Measurements from ENCODE around the gene COL7A1.

COL7A1 gene

DNA sequence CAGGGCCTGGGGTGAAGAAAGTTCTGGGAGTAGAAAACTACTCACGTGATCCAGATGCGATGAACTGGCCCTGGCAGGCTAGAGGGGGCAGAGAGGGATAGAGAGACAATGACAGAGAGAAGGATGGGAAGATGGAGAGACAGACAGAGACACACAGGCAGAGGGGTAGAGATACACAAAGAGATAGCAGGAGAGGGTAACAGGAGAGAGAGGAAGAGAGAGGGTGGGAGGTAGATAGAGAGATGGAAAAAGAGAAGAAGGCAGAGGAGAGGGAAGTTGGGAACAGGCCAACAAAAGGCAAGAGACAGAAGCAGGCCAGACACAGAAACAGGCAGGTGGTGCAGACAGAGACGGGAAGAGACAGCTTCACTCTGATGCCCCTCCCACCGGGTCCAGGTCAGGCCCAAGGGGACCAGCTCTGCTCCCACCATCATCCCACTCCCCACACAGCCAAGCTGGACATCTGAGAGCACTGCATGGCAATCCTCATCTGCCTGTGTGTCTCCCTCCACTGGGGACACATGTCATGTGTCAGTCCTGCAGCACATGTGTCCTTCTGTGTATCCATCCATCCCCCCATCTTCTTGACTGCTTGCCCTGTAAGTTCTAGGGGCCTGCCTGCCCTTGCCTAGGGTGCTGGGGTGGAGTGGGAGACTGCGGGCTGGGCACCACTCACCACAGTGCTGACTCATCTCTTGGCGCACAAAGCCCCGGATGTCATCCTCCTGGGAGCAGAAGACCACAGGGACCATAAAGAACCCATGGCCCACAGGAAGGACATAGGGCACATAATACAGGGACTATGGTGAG, 29.3 kb downstream of the COL7A1 start:
- Histone ChIP-seq H3K9me3 (ENCODE audit: low read depth, low read length) (no peaks in the 10 kb centered on the region), H3K27ac (no peak overlapping the region), H3K4me3 (no peak overlapping the region), H3K36me3 (ENCODE audit: insufficient read depth, low read length) (no peaks in the 10 kb centered on the region), H3K9ac (ENCODE audit: insufficient read length) (no peak overlapping the region)
- TF ChIP-seq EZH2 (IDR thresholded peaks at IDR 0.05), result no peak
- TF ChIP-seq FOXP2 (optimal IDR thresholded peaks at IDR 0.05; ENCODE audit: control extremely low read depth, extremely low read length, insufficient read depth), result no peak
- TF ChIP-seq POLR2AphosphoS5 (IDR thresholded peaks at IDR 0.05; ENCODE audit: borderline replicate concordance, low read depth, low read length), result no peak
- DNase-seq (ENCODE audit: low read depth, low spot score), result no peak

DNA sequence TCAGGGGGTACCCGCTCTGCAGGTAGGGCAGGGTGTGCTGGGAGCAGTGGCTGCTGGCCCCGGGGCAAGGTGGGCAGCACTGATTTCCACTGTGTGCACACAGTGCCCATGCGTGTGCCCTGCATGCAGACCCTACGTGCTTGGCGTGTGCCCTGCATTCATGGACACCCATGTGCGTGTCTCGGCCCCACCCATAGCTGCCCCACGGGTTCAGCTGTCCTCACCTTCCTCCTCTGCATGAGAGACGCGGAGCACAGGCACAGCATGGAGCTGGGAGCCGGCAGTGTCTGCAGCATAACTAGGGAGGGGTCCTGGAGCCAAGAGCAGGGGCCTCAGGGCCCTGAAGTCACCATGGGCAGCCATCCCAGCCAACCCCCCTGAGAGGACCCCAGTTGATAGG, 29.9 kb downstream of the COL7A1 start:
- H3K27ac ChIP-seq, result no peak overlapping the region
- no peak overlapping the region for H3K4me3 ChIP-seq
- no peaks in the 10 kb centered on the region for H3K9me3 ChIP-seq (ENCODE audit: low read depth, low read length)
- no peaks in the 10 kb centered on the region for H3K36me3 ChIP-seq (ENCODE audit: insufficient read depth, low read length)
- no peak for DNase-seq (ENCODE audit: low read depth, low spot score)
- no peak overlapping the region for H3K9ac ChIP-seq (ENCODE audit: insufficient read length)
- TF ChIP-seq EZH2 (IDR thresholded peaks at IDR 0.05) (no peak), FOXP2 (optimal IDR thresholded peaks at IDR 0.05; ENCODE audit: control extremely low read depth, extremely low read length, insufficient read depth) (no peak), POLR2AphosphoS5 (IDR thresholded peaks at IDR 0.05; ENCODE audit: borderline replicate concordance, low read depth, low read length) (no peak)

DNA sequence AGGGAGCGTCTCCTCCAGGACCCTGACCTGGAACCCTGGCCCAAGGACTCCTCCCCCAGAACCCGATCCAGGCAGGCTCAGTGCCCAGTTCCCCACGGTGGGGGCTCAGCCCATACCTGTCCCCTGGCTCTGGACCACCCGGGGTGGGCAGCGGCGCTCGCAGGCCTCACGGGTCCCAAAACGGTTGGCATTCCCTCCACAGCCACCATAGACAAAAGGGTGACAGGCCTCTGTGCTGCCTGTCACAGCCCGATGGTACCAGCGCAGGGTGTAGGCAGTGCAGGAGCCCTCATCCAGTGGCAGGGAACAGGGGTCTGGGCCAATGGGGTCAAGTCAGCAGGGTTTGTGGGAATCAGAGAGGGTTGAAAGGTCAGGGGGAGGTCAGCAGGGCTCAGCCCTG, 30.5 kb downstream of the COL7A1 start:
- Histone ChIP-seq H3K27ac (no peak overlapping the region), H3K36me3 (ENCODE audit: insufficient read depth, low read length) (no peaks in the 10 kb centered on the region), H3K9ac (ENCODE audit: insufficient read length) (no peak overlapping the region), H3K9me3 (ENCODE audit: low read depth, low read length) (no peaks in the 10 kb centered on the region), H3K4me3 (no peak overlapping the region)
- DNase-seq (ENCODE audit: low read depth, low spot score), result no peak
- no peak for TF ChIP-seq POLR2AphosphoS5 (IDR thresholded peaks at IDR 0.05; ENCODE audit: borderline replicate concordance, low read depth, low read length)
- TF ChIP-seq EZH2 (IDR thresholded peaks at IDR 0.05), result no peak
- TF ChIP-seq FOXP2 (optimal IDR thresholded peaks at IDR 0.05; ENCODE audit: control extremely low read depth, extremely low read length, insufficient read depth), result no peak

DNA sequence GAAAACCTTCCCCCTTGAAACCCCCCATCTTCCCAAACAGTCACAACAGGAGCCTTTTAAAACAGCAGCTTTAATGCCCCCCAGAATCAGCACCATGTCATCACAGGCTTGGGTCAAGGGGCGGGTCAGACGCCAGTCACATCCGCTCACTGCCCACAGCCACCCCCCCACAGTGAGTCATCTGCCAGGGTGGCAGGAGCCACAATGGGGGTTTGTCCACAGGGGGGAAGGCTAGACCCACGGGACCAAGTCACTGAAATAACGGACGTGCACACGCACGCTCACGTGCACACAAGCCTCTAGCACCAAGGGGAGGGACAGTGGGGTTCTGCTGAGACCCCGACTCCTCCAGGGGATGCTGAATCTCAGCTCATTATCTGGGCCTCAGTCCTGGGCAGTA, 31.1 kb downstream of the COL7A1 start:
- H3K36me3 ChIP-seq (ENCODE audit: insufficient read depth, low read length), result no peaks in the 10 kb centered on the region
- H3K27ac ChIP-seq, result no peak overlapping the region
- no peak for TF ChIP-seq FOXP2 (optimal IDR thresholded peaks at IDR 0.05; ENCODE audit: control extremely low read depth, extremely low read length, insufficient read depth)
- TF ChIP-seq EZH2 (IDR thresholded peaks at IDR 0.05), result no peak
- no peak for TF ChIP-seq POLR2AphosphoS5 (IDR thresholded peaks at IDR 0.05; ENCODE audit: borderline replicate concordance, low read depth, low read length)
- no peak overlapping the region for H3K9ac ChIP-seq (ENCODE audit: insufficient read length)
- no peak for DNase-seq (ENCODE audit: low read depth, low spot score)
- H3K4me3 ChIP-seq, result no peak overlapping the region
- no peaks in the 10 kb centered on the region for H3K9me3 ChIP-seq (ENCODE audit: low read depth, low read length)

DNA sequence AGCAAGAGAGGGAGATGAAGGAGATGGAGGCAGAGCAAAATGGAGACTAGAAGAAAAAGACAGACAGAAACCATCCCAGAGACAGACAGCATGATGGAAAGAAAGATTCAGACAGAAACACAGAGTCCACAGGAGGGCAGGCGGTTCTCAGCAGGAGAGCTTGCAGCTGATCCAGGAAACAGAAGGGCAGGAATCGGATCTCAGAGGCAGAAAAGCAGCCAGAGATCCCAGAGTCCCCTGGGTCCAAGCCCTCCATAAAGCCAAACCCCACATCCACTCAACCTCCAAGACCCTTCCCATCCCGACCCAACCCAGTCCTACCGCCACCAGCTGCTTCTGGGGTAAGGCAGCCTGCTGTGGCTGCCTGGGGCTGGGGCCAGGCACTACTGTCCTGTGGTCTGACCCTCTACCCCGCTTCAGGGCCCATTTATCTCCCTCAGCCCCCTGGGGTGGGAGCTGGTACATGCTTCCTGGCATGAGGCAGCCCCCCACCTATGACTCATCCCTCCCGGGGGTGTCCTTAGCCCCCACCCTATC, 31.7 kb downstream of the COL7A1 start, which contains the start of gene UCN2:
Gene UCN2, minus strand, starts transcription at position 400 of the 537 bp plus-strand sequence. CDS start 657 bp downstream, outside the sequence.
- no peak within 1 kb of the TSS for H3K27ac ChIP-seq
- no peak for DNase-seq (ENCODE audit: low read depth, low spot score)
- TF ChIP-seq POLR2AphosphoS5 (IDR thresholded peaks at IDR 0.05; ENCODE audit: borderline replicate concordance, low read depth, low read length) (no peak), FOXP2 (optimal IDR thresholded peaks at IDR 0.05; ENCODE audit: control extremely low read depth, extremely low read length, insufficient read depth) (no peak), EZH2 (IDR thresholded peaks at IDR 0.05) (no peak)
- no peaks in the 10 kb centered on the region for H3K9me3 ChIP-seq (ENCODE audit: low read depth, low read length)
- no peaks in the 10 kb centered on the region for H3K36me3 ChIP-seq (ENCODE audit: insufficient read depth, low read length)
- no peak within 1 kb of the TSS for H3K9ac ChIP-seq (ENCODE audit: insufficient read length)
- H3K4me3 ChIP-seq, result no peak within 1 kb of the TSS

DNA sequence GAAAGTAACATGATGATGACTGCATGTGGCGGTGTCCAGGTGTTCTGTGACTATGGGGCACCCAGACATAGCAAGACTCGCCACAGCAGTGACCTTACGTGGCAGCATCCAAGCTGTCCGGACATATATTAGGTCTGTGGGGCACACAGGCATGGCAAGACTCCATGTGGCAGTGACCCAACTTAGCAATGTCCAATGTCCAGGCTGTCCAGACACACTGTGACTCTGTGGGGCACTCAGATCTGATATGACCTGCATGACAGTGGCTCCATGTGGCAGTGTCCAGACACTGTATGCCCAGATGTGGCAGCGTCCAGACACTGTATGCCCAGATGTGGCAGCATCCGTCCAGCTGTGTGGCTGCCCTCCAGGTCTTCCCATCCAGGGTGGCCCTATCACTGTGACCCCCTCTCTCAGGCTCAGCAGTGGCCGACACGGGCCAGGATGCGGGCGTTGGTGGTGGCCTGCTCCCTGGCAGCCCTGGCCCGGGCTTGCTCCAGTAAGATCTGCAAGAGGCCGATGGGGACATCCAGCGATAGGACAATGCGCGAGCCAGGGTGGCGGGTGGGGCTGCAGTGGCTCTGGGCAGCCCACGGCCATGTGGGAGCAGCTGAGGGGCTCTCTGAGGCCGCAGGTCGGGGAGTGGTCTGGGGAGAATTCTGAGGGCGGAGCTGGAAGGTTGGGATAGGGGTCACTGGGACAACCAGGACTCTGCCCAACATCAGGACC, 32.6 kb downstream of the COL7A1 start:
- Histone ChIP-seq H3K9ac (ENCODE audit: insufficient read length) (no peak overlapping the region), H3K36me3 (ENCODE audit: insufficient read depth, low read length) (no peaks in the 10 kb centered on the region), H3K27ac (no peak overlapping the region), H3K4me3 (no peak overlapping the region), H3K9me3 (ENCODE audit: low read depth, low read length) (no peaks in the 10 kb centered on the region)
- TF ChIP-seq FOXP2 (optimal IDR thresholded peaks at IDR 0.05; ENCODE audit: control extremely low read depth, extremely low read length, insufficient read depth), result no peak
- no peak for TF ChIP-seq EZH2 (IDR thresholded peaks at IDR 0.05)
- no peak for TF ChIP-seq POLR2AphosphoS5 (IDR thresholded peaks at IDR 0.05; ENCODE audit: borderline replicate concordance, low read depth, low read length)
- no peak for DNase-seq (ENCODE audit: low read depth, low spot score)

DNA sequence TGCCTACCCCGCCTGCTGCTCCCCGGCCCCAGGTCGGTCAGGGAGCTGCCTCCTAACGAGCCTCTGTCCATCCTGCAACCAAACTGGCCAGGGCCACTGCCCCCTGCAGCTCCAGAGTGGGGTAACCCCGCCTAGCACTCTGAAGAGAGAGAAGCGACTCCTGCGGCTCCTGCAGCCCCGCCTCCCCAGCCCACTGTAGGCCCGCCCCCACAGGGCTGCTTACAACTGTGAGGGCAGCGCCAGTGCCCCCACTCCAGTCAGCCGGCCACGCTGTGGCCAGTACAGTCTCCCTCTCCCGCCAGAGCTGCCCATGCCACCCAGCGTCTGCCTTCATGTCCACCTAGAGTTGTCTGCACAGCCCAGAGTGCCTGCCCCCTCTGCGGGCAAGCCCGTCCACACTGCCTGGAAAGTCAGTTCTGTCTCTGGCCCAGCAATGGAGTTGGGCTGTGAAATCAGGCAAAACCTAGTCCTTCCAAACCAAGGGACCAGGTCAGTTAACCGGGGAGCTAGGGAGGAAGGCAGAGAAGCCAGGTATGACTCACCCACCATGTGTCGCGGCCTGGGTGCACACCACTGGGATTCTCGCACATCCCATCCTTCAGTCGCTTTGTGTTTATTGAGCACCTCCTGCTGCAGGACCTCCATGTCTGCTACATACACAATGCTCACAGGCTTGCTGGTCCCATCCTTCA, 33.9 kb downstream of the COL7A1 start:
- no peaks in the 10 kb centered on the region for H3K36me3 ChIP-seq (ENCODE audit: insufficient read depth, low read length)
- TF ChIP-seq POLR2AphosphoS5 (IDR thresholded peaks at IDR 0.05; ENCODE audit: borderline replicate concordance, low read depth, low read length) (no peak), EZH2 (IDR thresholded peaks at IDR 0.05) (no peak), FOXP2 (optimal IDR thresholded peaks at IDR 0.05; ENCODE audit: control extremely low read depth, extremely low read length, insufficient read depth) (no peak)
- H3K27ac ChIP-seq, result no peak overlapping the region
- H3K4me3 ChIP-seq, result no peak overlapping the region
- no peak for DNase-seq (ENCODE audit: low read depth, low spot score)
- H3K9ac ChIP-seq (ENCODE audit: insufficient read length), result no peak overlapping the region
- H3K9me3 ChIP-seq (ENCODE audit: low read depth, low read length), result no peaks in the 10 kb centered on the region

DNA sequence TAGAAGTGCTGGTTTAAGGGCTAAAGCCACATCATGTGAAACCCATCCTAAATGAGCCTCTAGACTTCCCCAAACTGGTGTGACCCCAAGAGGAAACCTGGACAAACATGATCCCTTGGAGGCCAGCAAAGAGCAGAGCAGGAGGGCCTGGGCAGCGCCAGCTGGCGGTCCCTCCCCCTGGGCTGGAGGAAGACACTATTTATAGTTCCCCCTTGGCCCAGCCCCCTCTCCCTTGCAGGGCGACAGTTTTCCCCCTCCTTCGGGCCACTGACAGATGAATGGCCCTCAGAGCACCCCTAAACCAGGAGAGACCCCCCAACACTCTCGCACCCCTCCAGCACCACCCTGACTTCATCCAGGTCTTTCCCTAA, 34.5 kb downstream of the COL7A1 start:
- Histone ChIP-seq H3K36me3 (ENCODE audit: insufficient read depth, low read length) (no peaks in the 10 kb centered on the region), H3K27ac (no peak overlapping the region), H3K9ac (ENCODE audit: insufficient read length) (no peak overlapping the region), H3K4me3 (no peak overlapping the region), H3K9me3 (ENCODE audit: low read depth, low read length) (no peaks in the 10 kb centered on the region)
- TF ChIP-seq FOXP2 (optimal IDR thresholded peaks at IDR 0.05; ENCODE audit: control extremely low read depth, extremely low read length, insufficient read depth) (no peak), EZH2 (IDR thresholded peaks at IDR 0.05) (no peak), POLR2AphosphoS5 (IDR thresholded peaks at IDR 0.05; ENCODE audit: borderline replicate concordance, low read depth, low read length) (no peak)
- no peak for DNase-seq (ENCODE audit: low read depth, low spot score)

Measured in SK-N-MC (cell line).